HCEC 1CT (cell line): Measurements from ENCODE around the gene DCLK1.
"Not testable (repeated sequence)": the region's sequence is repeated elsewhere in the genome, so short reads cannot be mapped to it uniquely, and the experiment has no call there.

Experiments
- DNase-seq: peaks from one replicate; pipeline ENCODE4 v3.0.0-alpha.2; 2017

Gene DCLK1

DNA sequence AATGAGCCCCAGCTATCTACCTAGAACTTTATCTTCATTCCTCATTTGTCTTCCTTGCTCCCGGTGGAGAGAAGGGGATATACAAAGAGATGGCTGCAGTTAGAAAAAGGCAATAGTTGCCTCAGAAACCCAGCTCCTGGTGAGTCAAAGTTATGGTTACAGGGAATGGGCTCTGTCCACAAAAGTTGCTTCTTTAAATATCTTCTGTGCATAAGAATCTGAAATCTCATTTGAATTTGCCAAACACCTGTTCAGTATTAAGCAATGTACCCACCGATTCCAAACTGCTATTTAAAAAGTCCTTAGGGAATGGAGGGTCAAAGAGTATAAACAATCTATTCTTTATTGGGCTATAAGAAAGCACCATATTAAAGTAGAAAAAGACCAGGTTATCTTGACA lies 48.4 kb downstream of the DCLK1 start:
- DNase-seq: no peak

DNA sequence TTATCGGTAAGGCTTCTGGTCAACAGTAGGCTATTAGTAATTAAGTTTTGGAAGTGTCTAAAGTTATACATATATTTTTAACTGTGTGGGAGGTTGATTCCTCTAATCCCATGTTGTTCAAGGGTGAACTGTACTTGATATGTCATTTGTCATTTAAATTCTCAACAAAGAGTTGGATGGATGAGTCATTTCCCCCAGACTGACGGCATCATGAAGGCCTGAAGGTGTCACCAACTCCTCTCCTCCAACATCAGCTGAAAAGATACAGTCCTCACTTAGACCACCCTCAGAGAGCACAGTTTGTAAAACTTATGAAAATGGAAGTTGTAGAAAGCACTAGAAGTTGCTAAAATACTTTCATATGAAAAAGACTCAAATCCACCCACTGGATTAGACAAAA lies 48.8 kb downstream of the DCLK1 start:
- no peak for DNase-seq

DNA sequence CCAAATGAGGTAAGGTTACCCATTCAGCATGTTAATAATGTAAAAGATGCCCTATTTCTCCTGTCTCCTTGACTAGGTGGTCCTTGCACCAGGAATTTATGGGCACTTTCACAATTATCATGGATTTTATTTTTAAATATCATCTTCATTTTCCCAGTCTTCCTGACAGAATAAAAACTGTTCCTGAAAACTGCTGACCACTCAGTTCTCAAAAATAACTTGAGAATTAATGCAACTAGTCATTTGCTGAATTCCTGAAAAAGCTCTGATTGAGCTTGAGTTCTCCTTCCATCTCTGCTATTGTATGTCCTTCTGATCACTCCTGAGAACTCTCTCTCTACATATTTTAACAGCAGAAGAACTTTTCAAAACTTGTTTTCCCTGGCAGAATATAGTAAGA lies 55.0 kb downstream of the DCLK1 start:
- no peak for DNase-seq

DNA sequence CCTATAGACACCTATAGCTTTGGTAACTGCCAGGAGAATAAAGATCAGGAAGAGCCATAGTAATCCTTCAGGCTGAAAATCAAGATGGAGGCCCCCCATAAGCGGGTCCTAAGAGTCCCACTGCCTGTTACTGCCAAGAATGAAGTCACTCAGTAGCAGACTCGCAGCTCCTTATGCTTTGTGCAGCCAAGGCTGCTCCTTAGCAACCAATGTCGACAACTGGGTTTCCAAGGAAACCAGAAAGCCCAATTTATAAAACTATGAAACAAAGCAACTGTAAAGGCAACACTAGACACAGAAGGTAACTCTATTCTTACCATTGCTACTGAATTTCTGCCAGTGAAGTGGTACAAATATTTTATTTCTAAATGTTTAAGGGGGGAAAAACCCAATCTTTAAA lies 56.5 kb downstream of the DCLK1 start:
- no peak for DNase-seq

DNA sequence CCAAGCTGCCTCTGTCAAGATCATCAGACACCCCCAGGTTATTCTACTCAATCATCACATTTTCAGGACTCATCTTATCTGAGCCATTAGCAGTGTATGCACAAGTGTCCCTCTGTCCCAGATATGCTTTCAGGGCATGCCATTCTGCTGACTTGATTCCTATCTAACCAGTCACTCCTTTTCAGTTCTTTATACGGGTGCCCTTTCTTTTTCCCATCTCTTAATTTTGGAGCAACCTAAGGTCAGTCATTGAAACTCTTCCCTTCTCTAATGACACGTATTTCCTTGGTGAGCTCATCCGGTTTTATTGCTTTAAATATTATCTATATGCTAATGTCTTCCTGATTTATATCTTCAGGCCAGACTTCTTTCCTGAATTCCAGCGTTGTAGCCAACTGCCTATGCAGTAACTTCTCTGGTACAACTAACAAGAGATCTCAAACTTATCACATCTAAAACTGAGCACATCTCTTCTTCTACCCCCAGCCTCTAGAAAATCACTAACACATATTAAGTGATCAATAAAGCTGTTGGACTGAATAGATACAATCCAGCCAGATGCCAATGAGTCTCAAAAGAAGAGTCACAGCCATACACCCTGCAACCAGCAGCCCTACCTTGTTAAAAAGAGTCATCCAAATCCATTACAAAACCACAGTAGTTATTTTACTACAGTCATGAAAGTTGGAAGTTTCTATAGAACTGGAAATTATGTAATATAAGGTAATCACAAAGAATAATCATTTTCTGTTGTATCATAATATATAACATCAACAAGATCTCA lies 58.8 kb downstream of the DCLK1 start:
- no peak for DNase-seq

DNA sequence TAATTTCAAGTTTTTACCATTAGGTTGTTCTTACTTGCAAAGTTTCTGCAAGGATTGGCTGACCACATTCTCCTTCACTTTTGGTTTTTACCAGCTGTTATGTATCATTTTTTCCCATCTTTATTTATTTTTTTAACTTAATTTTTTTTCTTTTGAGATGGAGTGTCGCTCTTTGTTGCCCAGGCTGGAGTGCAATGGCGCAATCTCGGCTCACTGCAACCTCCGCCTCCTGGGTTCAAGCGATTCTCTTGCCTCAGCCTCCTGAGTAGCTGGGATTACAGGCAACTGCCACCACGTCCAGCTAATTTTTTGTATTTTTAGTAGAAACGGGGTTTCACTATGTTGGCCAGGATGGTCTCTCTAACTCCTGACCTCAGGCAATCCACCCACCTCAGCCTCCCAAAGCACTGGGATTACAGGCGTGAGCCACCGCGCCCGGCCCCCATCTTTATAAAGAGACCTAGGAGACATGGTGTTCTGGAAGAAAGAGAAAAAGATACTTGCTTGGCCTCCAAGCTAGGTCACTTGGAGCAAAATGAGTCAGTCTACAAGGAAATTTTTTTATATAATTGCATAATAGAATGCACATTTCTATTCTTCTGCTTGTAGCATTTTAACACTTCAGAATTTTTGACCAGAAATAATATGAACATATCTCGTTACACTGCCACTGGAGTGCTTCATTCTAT lies 60.5 kb downstream of the DCLK1 start:
- DNase-seq: not testable (repeated sequence)

DNA sequence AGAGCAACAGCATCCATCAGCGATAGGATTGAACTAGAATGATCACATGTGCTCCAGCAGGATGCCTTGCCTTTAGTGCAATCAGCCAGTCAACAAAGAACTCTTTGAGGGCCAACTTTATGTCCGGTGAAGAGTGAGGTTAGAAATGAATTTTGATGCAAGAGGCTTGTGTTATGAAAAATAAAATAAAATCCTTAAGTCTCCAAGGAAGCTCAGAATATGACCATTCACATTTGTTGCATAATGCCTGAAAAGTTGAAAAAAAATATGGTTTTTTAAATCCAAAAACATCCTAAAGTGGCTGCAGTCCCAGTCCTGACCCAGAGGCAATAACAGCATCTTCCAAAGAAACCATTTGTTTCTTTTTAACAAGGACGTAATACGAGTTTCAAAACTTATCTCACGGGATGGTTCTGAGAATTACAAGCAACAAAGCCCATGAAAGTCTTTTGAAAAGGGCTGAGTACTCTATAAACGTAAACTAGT lies 61.3 kb downstream of the DCLK1 start:
- no peak for DNase-seq

DNA sequence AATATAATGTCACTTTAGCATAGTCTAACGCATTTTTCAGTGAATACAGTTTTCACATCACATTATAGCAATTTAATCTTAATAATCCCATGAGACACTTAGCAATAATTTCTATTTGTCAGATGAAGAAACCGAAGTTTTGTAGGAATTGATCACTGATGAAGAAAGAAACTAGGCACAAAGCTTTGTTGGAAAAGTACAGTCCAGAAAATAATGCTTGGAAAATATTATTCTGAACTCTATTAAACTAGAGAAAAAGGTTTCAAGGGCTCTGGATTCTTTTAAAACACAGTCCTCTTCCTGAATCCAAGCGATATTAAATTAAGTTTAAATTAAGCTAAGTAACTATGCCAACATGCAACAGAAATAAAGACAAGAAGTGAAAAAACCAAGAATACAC lies 62.2 kb downstream of the DCLK1 start:
- DNase-seq: no peak

DNA sequence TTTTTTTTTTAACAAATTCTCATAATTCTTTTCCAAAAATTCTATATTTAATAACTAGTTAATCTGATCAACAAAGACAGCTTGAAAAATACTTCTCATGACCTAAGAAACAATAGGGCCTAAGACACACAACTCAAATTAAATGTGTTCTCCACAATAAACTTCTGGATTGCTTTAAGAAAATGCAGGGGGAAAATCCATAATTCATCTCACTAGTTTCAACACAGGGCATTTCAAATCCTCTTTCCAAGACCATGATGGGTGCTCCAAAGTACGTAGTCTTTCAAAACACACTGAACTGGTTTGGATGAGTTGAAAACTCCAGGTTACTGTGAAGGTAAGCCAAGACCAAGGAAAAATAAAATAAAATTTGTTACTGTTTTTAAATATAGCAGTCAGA lies 62.6 kb downstream of the DCLK1 start:
- no peak for DNase-seq

DNA sequence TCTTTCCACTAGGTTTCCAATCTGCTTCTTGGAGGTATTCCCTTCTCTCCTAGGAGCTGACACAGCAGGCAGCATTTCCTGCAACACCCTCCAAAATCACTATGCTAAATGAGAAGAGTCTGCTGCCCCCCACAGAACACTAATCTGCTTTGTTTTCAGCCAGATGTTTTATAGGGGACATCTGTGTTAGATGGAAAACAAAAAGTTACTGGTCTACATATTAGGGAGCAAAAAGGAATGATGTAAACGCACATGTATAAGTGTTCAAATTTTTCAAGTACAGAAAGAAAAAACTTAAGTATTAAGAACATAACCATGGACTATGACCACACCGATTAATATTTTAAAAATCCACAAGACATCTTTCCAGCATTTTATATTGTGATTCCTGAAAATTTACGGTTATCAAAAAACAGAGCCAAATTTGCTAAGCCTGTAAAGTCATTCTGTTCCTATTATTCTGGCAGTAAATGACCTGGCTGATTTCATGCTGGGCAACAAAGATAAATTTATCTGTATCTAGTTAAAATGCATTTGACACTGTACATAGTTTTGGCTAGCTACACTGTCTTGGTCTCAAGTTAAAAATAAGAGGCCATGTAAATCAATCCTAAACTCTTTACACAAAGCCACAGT lies 63.3 kb downstream of the DCLK1 start:
- no peak for DNase-seq

DNA sequence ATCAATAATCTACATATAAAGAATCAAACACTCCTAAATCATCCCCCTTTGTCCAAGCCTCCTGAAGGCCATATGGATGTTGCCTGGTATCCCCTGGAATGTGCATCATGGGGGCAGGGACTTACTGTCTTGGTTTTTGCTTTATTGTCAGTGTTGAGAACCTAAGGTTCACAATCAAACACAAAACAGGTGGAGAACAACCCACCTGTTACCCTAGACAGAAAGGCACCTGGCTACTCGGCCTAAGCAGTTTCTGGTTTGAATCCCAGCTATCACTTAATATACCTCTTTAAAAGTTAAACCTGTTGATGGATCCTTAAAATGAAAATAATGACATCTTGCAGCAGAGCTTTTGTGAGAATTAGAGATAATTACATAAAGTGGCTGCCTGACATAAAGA lies 68.9 kb downstream of the DCLK1 start:
- DNase-seq: no peak

DNA sequence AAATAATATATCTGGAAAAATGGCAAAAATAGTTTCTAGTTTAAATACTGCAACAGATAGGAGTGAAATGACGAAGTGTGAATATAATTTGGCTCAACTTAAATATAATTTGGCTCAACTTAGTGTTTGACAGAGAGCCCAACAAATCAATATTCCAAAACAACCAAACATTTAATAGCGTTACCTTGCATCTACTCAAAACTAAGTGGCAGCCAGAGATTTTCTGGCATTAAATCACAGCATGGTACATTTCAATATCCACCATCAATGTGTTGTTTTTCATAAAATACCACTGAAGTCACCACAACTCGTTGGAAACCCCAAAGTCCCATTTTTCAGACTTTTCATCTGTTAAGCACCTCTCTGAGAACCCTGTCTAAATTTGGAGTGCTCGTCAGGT lies 69.6 kb downstream of the DCLK1 start:
- DNase-seq: no peak

DNA sequence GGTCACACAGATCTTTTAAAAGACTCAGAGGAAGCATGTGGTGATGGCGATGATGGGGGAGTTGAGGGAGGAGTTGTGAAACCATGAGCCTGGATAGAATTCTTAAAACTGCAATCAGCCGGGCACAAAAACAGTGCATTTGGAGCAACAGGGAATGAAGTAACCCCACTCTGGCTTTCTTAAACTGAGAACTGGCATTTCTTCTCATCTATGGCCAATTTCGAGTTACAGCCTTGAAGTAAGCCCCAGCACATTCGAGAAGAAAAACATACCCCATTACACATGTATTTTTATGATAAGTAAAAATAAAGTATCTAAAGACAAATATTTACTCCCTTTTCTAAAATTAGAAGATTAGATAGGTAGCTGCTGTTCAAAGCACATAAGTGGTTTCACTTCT lies 70.1 kb downstream of the DCLK1 start:
- no peak for DNase-seq

DNA sequence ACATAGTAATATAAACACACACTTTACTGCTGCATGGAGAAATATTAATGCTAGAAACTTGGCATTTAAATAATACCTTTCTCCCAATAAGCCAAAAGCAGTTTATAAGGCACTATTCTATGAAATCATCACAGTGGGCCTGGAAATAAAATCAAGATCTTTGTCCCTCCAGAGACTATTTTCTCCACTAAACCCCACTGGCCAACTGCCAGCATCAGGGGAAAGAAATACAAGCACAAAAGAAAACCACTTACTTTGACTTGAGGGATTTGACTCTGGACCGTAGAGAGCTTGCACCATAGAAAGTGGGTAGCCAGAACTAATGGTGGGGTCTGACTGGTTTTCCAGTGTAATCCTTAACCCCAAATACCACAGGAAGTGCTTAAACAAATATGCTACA lies 71.9 kb downstream of the DCLK1 start:
- DNase-seq: no peak

DNA sequence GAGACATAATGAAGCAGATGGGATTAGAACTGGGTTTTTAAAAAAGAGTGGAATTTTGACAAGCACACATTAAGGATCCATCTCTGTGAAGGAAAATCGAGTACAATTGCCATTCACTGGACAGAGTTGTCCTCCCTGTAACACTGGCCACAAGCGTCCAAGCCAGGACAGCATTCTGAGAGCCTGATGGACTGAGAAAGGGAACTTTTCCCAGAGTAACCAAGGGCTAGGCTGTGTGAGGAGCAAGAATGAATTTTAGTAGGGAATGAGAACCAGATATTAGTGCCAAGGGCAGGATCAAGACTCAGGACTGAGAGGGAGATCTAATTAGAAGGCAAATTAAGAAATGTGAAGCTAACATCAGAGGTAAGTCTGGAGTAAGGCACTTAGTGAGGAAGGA lies 73.1 kb downstream of the DCLK1 start:
- DNase-seq: no peak

DNA sequence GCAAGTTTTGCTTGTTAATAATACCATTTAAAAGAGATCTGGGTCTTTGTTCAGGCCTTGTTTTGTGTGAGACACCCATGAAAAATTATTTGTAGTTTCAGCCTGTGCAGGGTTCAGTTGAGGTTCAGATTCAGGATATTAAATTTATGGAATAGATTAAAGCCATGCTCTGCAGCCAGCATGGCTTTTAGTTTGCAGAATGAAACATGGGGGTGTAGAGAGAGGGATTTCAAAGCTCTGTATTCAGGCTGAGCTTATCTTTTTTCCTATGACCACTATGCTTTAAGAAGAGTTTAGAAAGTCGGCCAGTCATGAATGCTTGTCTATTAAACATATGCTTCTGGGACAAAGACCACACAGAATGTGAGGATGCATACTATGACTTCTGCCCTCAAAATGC lies 73.6 kb downstream of the DCLK1 start:
- DNase-seq: no peak

DNA sequence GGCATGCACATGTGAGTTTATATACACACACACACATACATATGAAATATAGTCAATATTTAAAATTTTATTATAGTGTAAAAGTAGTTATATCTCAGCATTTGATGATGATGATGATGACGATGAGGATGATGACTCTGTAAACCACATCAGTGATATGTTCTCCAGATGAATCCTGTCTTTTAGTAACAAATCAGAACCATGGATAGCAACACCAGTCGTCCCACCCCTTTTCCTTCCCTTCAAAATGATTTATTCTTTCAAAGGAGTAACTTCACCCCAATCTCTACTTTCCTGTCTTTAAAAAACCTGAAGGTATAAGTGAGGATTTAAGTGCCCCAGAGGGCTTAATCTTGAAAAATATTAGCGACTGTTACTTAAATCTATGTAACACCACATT lies 74.1 kb downstream of the DCLK1 start:
- DNase-seq: no peak

DNA sequence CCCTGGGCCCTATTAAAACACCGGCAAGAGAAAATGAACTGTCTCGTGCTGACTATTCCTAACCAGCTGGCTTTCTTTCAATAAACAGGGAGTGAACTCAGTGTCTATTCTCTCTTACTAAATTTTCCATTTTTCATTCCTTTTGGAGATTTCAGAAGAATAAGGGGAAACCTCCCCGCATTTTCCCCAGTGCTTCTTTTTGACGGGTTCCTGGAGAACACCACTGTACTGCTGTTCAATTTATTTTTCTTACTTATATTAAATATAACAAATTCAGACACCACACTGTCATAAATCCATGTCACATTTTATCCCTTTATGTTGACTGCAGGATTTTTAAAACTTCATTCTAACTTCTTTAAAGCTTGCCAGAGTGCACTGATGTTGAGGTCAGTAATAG lies 75.8 kb downstream of the DCLK1 start:
- no peak for DNase-seq

DNA sequence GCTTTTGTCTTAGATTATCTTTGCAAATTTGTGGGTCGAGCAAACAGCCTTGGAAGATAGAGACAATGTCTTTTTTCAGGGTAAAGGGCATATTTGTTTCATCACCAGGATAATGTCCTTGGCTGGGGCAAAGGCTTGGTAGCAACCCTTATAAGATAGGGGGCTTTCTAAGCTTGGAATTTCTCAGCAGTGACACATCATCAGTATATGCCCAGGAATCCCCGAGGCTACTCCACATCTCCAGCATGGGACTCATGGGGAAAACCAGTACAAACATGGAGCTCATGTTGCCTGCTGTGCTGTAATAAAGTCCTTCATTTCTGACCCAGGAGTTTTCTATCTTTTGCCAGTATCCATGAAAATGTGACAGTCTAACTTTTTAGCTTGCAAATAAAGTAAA lies 77.1 kb downstream of the DCLK1 start:
- DNase-seq: no peak

DNA sequence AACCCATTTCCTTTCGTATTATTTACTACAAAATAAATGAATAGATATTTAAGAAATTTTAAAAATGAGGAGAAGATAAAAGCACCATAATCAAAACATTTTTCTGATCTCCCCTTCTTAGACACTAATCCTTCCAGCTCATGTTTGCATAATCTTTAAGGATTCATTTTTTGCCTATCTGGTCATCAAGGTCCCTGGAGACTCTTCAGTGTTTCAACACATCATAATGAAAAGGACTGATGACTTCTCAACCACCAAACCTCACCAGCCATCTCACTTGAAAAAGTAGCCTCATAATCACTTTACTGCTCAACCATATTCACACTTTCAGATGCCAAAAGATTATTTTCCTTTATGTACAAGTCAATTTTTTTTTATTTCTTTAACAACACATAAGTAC lies 80.1 kb downstream of the DCLK1 start:
- no peak for DNase-seq

DNA sequence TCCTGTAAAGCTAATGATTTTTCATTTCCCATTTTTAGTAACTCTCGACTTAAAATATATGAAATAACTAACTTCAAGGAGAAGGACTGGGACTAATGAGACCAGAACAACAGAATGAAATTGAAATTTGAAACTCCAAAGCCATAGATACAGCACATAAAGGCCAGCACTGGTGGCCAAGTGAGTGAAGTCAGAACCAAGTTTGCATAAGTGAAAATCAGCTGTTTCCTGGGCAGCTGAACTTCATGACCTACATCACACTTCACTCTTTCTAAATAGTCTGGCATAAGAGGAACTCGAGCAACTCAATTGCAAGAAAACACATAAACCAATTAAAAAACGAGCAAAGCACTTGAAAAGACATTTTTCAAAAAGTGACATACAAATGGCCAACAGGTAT lies 84.5 kb downstream of the DCLK1 start:
- no peak for DNase-seq

DNA sequence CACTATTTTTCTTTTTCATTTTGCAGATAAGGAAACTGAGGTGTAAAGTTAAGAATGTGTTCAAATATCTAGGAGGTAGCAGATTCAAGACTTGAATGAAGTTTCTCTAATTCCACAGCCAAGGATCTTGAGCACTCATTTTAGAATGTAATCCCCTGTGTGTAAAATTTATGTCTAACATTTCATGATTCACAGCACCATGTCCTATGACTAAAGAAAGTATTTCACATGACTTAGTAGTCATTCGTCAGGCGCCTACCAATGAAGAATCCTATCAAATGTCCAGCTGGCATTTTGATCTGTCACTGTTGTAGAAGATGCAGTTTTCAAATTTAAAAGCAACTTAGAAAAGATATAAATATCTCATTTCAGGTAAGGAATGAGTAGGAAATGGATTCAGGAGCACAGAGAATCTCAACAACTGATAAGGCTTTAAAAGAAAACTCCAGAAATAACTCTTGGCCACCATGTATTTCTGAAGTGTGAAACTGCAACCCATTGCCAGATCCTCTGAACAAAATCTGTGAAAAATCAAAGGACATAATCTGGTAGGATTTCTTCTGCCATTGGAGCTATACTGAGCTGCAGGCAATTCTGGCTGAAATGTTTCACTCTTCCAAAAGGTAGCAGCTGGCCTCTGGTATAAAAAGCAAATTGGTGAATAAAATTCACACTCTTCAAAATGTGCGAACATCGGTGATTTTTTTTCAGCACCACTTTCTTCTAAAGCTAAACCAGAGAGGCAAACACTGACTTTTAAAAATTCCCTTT lies 92.2 kb downstream of the DCLK1 start:
- DNase-seq: no peak

DNA sequence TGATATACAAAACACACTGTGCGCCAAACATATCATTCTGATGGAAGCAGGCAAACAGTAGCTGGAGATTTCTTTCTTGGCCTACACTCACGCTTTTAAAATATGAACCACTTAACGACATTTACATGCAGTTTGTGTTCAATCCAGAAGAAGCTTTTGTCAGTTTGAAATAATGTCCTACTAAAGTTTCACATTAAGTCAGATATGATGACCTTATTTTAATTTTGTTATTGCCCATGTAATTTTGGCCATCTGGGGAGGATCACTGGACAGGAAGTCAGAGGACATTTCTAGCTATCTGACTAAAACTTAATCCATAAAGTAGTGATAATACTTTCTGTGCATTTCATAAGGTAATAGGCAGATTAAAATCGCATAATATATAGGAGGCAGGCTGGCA lies 98.1 kb downstream of the DCLK1 start:
- no peak for DNase-seq
